CD1c-positive myeloid dendritic cell (primary cell): ENCODE measurements around the gene ZDHHC20.
"Not testable (repeated sequence)": the region's sequence is repeated elsewhere in the genome, so short reads cannot be mapped to it uniquely, and the experiment has no call there.

ENCODE experiments used
- DNase-seq: peaks from one replicate; pipeline ENCODE4 v3.0.0-alpha.2; 2016; ENCODE audit errors: extremely low spot score

ZDHHC20 gene

GRCh38 chr13:21435231-21435630 is 23.9 kb downstream of the ZDHHC20 start:
- DNase-seq: no peak

- DNase-seq: peak; percentile 87
Measured at GRCh38 chr13:21434588-21434987, 24.5 kb downstream of the ZDHHC20 start.

GRCh38 chr13:21429211-21429610 is 29.9 kb downstream of the ZDHHC20 start:
- no peak for DNase-seq

GRCh38 chr13:21427741-21428140 is 31.4 kb downstream of the ZDHHC20 start:
- no peak for DNase-seq

- no peak for DNase-seq
Measured at GRCh38 chr13:21426238-21426637, 32.9 kb downstream of the ZDHHC20 start.

- DNase-seq: no peak
Measured at GRCh38 chr13:21420706-21421105, 38.4 kb downstream of the ZDHHC20 start.

GRCh38 chr13:21413013-21413412 is 46.1 kb downstream of the ZDHHC20 start:
- no peak for DNase-seq

GRCh38 chr13:21410453-21410852 is 48.6 kb downstream of the ZDHHC20 start:
- DNase-seq: not testable (repeated sequence)

- no peak for DNase-seq
Measured at GRCh38 chr13:21405309-21405708, 53.8 kb downstream of the ZDHHC20 start.

- DNase-seq: no peak
Measured at GRCh38 chr13:21402586-21403307, 56.4 kb downstream of the ZDHHC20 start.

GRCh38 chr13:21399741-21400140 is 59.4 kb downstream of the ZDHHC20 start:
- no peak for DNase-seq

GRCh38 chr13:21395953-21396352 is 63.1 kb downstream of the ZDHHC20 start:
- no peak for DNase-seq

- no peak for DNase-seq
Measured at GRCh38 chr13:21389124-21389523, 70.0 kb downstream of the ZDHHC20 start.

- DNase-seq: no peak
Measured at GRCh38 chr13:21385710-21386109, 73.4 kb downstream of the ZDHHC20 start.

GRCh38 chr13:21383090-21383489 is 76.0 kb downstream of the ZDHHC20 start:
- no peak for DNase-seq

- not testable (repeated sequence) for DNase-seq
Measured at GRCh38 chr13:21376998-21377985, 81.8 kb downstream of the ZDHHC20 start.

- DNase-seq: no peak
Measured at GRCh38 chr13:21372530-21372929, 86.6 kb downstream of the ZDHHC20 start.

- DNase-seq: no peak
Measured at GRCh38 chr13:21371011-21371410, 88.1 kb downstream of the ZDHHC20 start.

- no peak for DNase-seq
Measured at GRCh38 chr13:21365574-21365973, 93.5 kb downstream of the ZDHHC20 start.

- no peak for DNase-seq
Measured at GRCh38 chr13:21364916-21365315, 94.2 kb downstream of the ZDHHC20 start.

- no peak for DNase-seq
Measured at GRCh38 chr13:21364357-21364756, 94.7 kb downstream of the ZDHHC20 start.

GRCh38 chr13:21362741-21363140 is 96.4 kb downstream of the ZDHHC20 start:
- DNase-seq: no peak

GRCh38 chr13:21361706-21362105 is 97.4 kb downstream of the ZDHHC20 start:
- DNase-seq: no peak
